HUES48 (cell line): ENCODE measurements around the gene HIVEP1.
A peak's percentile ranks its signal among the peaks of the same experiment; 100 is the strongest.

Source experiments
- H3K27ac ChIP-seq: one replicate; pipeline ENCODE4 v1.7.0; 2013; ENCODE audit warnings: low read depth, low read length, inconsistent platforms
- H3K27me3 ChIP-seq: 2 replicates; pipeline ENCODE4 v1.6.1; 2013; ENCODE audit warnings: mild to moderate bottlenecking, low read length; ENCODE audit not compliant: control insufficient read depth, insufficient read depth
- H3K36me3 ChIP-seq: 2 replicates; pipeline ENCODE4 v1.6.1; 2013; ENCODE audit warnings: low read length; ENCODE audit not compliant: control insufficient read depth, insufficient read depth
- H3K4me1 ChIP-seq: 2 replicates; pipeline ENCODE4 v1.6.1; 2013; ENCODE audit warnings: mild to moderate bottlenecking, low read length; ENCODE audit not compliant: control insufficient read depth, insufficient read depth
- H3K4me3 ChIP-seq: 2 replicates; pipeline ENCODE4 v1.5.1; 2013; ENCODE audit warnings: mild to moderate bottlenecking, low read depth, low read length
- H3K9ac ChIP-seq: 2 replicates; pipeline ENCODE4 v1.6.1; 2013; ENCODE audit warnings: mild to moderate bottlenecking, low read depth, low read length, moderate library complexity
- H3K9me3 ChIP-seq: 2 replicates; pipeline ENCODE4 v1.6.1; 2013; ENCODE audit warnings: low read length; ENCODE audit not compliant: control insufficient read depth, insufficient read depth

Gene HIVEP1

DNA sequence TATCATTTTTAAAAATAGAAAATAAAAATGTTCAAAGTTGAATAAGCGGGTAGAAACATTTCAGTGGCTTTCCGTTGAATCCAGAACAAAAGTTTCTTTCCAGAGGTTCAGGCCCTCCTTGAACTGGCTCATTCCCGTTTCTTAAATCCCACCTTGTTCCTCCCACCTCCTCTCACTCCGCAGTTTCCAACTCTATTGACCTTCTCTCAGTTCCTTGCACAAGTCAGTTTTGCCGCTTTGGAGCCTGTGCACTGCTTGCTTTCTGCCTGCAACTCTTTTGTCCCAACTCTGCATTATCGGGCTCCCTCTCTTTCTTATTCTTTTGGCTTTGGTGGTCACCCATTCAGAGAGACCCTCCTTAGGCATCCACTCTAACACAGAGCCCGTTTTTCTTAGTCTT, 178.1 kb downstream of the HIVEP1 start:
- Histone ChIP-seq H3K4me3 (no peak overlapping the region), H3K9ac (no peak overlapping the region), H3K27me3 (no peaks in the 10 kb centered on the region), H3K27ac (no peak overlapping the region), H3K36me3 (no peaks in the 10 kb centered on the region), H3K9me3 (no peaks in the 10 kb centered on the region), H3K4me1 (no peaks in the 10 kb centered on the region)

DNA sequence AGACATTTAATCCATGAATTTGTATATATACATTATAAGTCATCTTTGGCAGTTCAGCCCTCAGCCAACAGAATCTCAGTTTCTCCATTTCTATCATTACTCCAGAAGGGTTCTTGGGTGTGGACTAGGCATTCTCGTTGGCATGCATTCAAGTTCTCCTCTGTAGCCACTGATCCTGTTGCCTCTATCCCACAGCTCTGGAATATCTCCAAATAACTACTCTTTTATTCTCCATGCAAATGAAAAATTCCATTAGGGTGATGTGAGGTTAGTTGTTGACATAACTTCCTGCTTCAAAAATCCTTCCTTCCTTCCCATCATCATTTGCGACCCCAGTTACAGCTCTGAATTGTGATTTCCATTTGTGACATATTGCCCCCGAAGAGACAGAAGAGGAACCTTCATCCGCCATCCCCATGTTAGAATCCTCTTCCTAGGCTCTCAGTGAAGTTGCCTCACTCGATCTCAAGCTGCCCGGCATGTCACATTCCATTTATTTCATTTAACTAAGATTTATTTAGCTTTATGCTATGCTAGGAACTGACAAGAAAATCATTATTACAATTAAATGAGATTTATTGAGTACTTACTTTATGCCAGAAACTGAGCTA, 184.3 kb downstream of the HIVEP1 start:
- H3K27me3 ChIP-seq, result no peaks in the 10 kb centered on the region
- no peaks in the 10 kb centered on the region for H3K4me1 ChIP-seq
- H3K36me3 ChIP-seq, result no peaks in the 10 kb centered on the region
- H3K27ac ChIP-seq, result no peak overlapping the region
- H3K9ac ChIP-seq, result no peak overlapping the region
- H3K9me3 ChIP-seq, result no peaks in the 10 kb centered on the region
- no peak overlapping the region for H3K4me3 ChIP-seq

DNA sequence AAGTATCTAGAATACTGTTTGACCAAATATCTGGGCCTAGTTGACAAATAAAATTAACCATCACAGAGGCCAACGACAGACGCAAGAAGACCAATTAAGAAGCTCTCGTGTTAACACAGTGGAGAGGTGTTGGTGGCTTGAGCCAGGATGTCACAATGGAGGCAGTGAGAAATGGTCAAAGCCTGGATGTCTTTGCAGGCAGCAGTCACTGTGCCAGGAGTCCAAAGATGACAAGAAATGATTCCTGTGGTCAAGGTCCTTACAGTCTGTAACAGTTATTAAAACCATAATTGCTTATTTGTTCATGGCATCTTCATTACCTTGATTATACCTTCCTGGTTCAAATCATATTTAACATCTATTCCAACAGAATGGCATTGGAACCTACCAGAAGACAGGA, 186.7 kb downstream of the HIVEP1 start:
- H3K4me1 ChIP-seq, result peaks cover 9% of the 10 kb centered on the region
- no peak overlapping the region for H3K4me3 ChIP-seq
- no peaks in the 10 kb centered on the region for H3K36me3 ChIP-seq
- H3K27ac ChIP-seq, result no peak overlapping the region
- no peaks in the 10 kb centered on the region for H3K27me3 ChIP-seq
- no peaks in the 10 kb centered on the region for H3K9me3 ChIP-seq
- H3K9ac ChIP-seq, result no peak overlapping the region

DNA sequence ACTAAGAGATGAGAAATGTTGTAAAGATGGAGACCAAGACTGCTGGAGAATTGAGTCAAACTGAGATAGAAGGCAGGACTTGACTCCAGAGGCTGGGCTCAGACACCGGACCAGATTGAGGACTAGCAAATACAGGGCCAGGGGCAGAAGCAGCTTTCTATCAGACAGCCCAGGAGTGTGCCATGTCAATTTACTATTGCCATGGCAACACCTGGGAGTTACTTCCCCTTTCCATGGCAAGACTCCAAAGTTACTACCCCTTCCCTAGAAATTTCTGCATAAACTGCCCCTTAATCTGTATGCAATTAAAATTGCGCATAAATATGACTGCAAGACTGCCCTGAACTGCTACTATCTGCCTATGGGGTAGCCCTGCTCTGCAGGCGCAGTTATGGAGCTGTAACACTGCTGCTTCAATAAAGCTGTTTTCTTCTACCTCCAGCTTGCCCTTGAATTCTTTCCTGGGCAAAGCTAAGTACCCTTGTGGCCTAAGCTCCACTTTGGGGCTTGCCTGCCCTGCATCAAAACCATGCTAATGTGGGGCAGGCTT, 188.0 kb downstream of the HIVEP1 start:
- no peak overlapping the region for H3K4me3 ChIP-seq
- no peak overlapping the region for H3K27ac ChIP-seq
- H3K9me3 ChIP-seq, result no peaks in the 10 kb centered on the region
- no peak overlapping the region for H3K9ac ChIP-seq
- no peaks in the 10 kb centered on the region for H3K36me3 ChIP-seq
- H3K27me3 ChIP-seq, result no peaks in the 10 kb centered on the region
- H3K4me1 ChIP-seq, result peaks cover 9% of the 10 kb centered on the region

DNA sequence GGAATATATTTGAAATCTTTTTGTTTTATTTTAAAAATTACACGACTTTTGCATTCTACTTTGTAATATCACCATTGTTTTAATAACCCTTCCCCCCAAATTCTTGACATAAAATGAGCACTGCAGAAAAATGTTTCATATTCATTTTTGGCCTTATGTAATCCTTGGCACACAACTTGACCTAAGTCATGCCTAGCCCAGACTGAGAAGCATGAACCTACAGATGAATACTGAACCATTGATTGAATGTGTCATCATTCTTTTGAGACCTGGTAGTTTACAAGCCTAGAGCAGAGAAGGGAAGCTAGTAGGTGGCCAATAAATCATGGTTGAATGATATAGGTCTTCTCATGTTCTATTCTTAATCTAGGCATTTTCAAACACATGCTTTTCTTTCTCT, 188.6 kb downstream of the HIVEP1 start:
- Histone ChIP-seq H3K36me3 (no peaks in the 10 kb centered on the region), H3K4me1 (peaks cover 9% of the 10 kb centered on the region), H3K4me3 (no peak overlapping the region), H3K9ac (no peak overlapping the region), H3K9me3 (no peaks in the 10 kb centered on the region), H3K27me3 (no peaks in the 10 kb centered on the region), H3K27ac (no peak overlapping the region)

DNA sequence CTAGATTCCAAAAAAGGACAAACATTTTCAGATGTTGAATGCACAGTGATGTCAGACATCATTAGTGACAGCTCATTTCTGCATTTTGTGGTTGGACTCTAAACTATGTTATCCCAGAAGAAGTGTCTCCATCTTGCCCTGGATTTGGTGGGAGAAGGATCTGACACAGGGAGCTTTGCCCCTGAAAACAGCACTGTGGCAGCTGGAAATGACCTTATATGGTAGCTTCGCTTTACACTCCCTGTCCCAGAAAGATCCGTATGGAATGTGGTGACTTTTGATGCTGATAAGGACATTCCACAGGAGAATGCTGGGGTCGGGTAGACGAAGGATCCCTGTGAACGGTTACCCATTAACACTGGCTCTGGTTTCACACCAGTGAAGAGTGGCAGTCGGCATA, 190.9 kb downstream of the HIVEP1 start:
- Histone ChIP-seq H3K9me3 (no peaks in the 10 kb centered on the region), H3K27ac (peak overlapping the region; percentile 74), H3K9ac (no peak overlapping the region; the same call in 1 of the 2 replicates), H3K36me3 (no peaks in the 10 kb centered on the region), H3K4me3 (no peak overlapping the region), H3K27me3 (no peaks in the 10 kb centered on the region), H3K4me1 (peaks cover 9% of the 10 kb centered on the region)

DNA sequence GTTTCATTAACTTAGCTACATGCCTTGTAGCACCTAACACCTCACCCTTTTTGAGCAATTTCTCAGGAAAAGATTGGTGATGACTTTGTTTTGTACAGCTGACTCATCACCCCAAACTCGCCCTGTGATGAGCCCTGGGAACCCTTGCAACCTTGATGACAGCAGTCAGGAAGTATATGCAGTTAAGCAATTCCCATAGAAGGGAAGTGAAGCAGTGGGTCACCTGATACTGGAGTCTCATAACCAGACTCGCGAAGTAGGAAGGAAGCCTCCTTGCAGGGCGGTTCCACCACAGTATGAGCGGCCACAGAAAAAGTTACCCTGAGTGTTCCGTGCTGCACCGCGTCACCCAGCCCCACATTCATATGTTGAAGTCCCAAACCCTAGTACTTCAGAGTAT, 196.1 kb downstream of the HIVEP1 start:
- Histone ChIP-seq H3K36me3 (no peaks in the 10 kb centered on the region), H3K9me3 (no peaks in the 10 kb centered on the region), H3K4me3 (no peak overlapping the region), H3K27me3 (no peaks in the 10 kb centered on the region), H3K9ac (no peak overlapping the region), H3K4me1 (peaks cover 4% of the 10 kb centered on the region), H3K27ac (no peak overlapping the region)

DNA sequence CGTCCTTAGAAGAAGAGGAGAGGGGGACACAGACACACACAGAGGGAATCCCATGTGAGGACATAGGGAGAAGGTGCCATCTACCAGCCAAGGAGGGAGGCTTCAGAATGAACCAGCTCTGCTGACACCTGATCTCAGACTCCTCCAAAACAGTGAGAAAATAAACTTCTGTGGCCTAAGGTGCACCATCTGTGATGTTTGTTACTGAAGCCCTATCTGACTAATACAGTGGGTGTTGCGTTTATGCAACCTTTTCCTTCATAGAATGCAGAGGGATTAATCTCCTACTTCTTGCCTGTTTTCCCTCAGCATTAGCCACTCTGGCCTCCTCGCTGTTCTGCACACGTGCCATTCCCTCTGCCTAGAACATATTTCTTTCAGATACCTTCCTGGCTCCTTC, 196.6 kb downstream of the HIVEP1 start:
- H3K27me3 ChIP-seq, result no peaks in the 10 kb centered on the region
- no peaks in the 10 kb centered on the region for H3K4me1 ChIP-seq
- no peaks in the 10 kb centered on the region for H3K36me3 ChIP-seq
- H3K27ac ChIP-seq, result no peak overlapping the region
- H3K4me3 ChIP-seq, result no peak overlapping the region
- H3K9me3 ChIP-seq, result no peaks in the 10 kb centered on the region
- no peak overlapping the region for H3K9ac ChIP-seq
